Naive thymus-derived CD8-positive, alpha-beta T cell (primary cell): ENCODE data around the gene KDR. TPM values are rescaled to one million over a fixed set of nuclear protein-coding genes. Genes with fewer than 3 reads are reported as not detected.

Source experiments
- ATAC-seq, 2 donors: fragments of 150-1000 bp; cut with Tn5 transposase in 1 of 2; sonication (Bioruptor Pico), chemical (Tn5 transposase) in 1 of 2; 1 replicate in 1 of 2; 2 replicates in 1 of 2; pipeline ENCODE4 v1.10.0; 2021; ENCODE audit warnings: mild to moderate bottlenecking in 2 of 2, moderate library complexity in 2 of 2
- POLR2A ChIA-PET: fragments of 350-600 bp; sonication (Branson Sonifier 250); formaldehyde crosslinking; loops from one replicate; lab custom pipeline; 2021; ENCODE audit warnings: antibody characterized with exemption; lab: Charles Lee
- DNase-seq, 10 donors: peaks; one replicate each; pipeline versions ENCODE4 v3.0.0 to v3.0.0-alpha.2; 2020 to 2022
- H3K27ac Mint-ChIP-seq, 10 donors: one replicate each; pipeline ENCODE4 v1.8.0; 2020 to 2022; ENCODE audit warnings: mild to moderate bottlenecking in 10 of 10, mixed read lengths in 10 of 10, moderate library complexity in 4 of 10, inconsistent platforms in 1 of 10
- H3K27me3 Mint-ChIP-seq, 5 donors: one replicate each; pipeline ENCODE4 v1.8.0; 2021 to 2022; ENCODE audit warnings: mixed read lengths in 5 of 5
- H3K36me3 Mint-ChIP-seq, 3 donors: one replicate each; pipeline ENCODE4 v1.8.0; 2020 to 2022; ENCODE audit warnings: mixed read lengths in 3 of 3, mild to moderate bottlenecking in 2 of 3, inconsistent platforms in 1 of 3
- H3K4me1 Mint-ChIP-seq, 4 donors: one replicate each; pipeline ENCODE4 v1.8.0; 2021 to 2022; ENCODE audit warnings: mixed read lengths in 4 of 4
- H3K4me3 Mint-ChIP-seq, 10 donors: one replicate each; pipeline ENCODE4 v1.8.0; 2020 to 2022; ENCODE audit warnings: mild to moderate bottlenecking in 10 of 10, mixed read lengths in 10 of 10, moderate library complexity in 6 of 10, inconsistent platforms in 1 of 10
- H3K9me3 Mint-ChIP-seq, 9 donors: one replicate each; pipeline ENCODE4 v1.8.0; 2020 to 2022; ENCODE audit warnings: mixed read lengths in 9 of 9, mild to moderate bottlenecking in 3 of 9, inconsistent platforms in 1 of 9, moderate library complexity in 1 of 9
- polyA plus RNA-seq, 3 donors: library from polyadenylated mRNA; unstranded; fragments of 300-500 nt; fragmentation: Illumina TruSeq; gene quantifications; one replicate each; pipeline ENCODE4 v1.2.3, GENCODE V29; 2021
- total RNA-seq, 8 experiments: library from RNA in 2 of 8; stranded (reverse) in 2 of 8; gene quantifications; one replicate each; pipeline ENCODE4 v1.2.3 and lab custom pipeline; 2021 to 2026

The KDR gene
- total and polyA plus RNA-seq, 5 experiments from 2014 or later: not detected

GRCh38 chr4:55118397-55118796 lies 7.0 kb downstream of the KDR start:
- H3K27ac Mint-ChIP-seq: no peak overlapping the region
- no peaks in the 10 kb centered on the region for H3K4me1 Mint-ChIP-seq
- DNase-seq (no peak), ATAC-seq (no peak)
- H3K4me3 Mint-ChIP-seq: no peak overlapping the region
- peaks cover 0 to 2% (median 0%) of the 10 kb centered on the region in 9 donors for H3K9me3 Mint-ChIP-seq
- no peaks in the 10 kb centered on the region for H3K36me3 Mint-ChIP-seq
- H3K27me3 Mint-ChIP-seq: peaks cover 4 to 27% (median 11%) of the 10 kb centered on the region in 5 donors
- POLR2A ChIA-PET: no interaction called here

GRCh38 chr4:55117511-55117910 lies 7.9 kb downstream of the KDR start:
- ATAC-seq: no peak
- POLR2A ChIA-PET: no interaction called here
- Mint-ChIP-seq H3K27ac (no peak overlapping the region), H3K4me3 (no peak overlapping the region), H3K27me3 (peaks cover 2 to 22% (median 11%) of the 10 kb centered on the region in 5 donors), H3K9me3 (peaks cover 0 to 2% (median 0%) of the 10 kb centered on the region in 9 donors), H3K4me1 (no peaks in the 10 kb centered on the region), H3K36me3 (no peaks in the 10 kb centered on the region)
- no peak for DNase-seq

- H3K9me3 Mint-ChIP-seq: peaks cover 0 to under 1% (median 0%) of the 10 kb centered on the region in 9 donors
- no peak overlapping the region for H3K4me3 Mint-ChIP-seq
- DNase-seq (no peak), ATAC-seq (no peak)
- H3K27me3 Mint-ChIP-seq: peaks cover under 1 to 16% (median 7%) of the 10 kb centered on the region in 5 donors
- no peak overlapping the region for H3K27ac Mint-ChIP-seq
- H3K36me3 Mint-ChIP-seq: no peaks in the 10 kb centered on the region
- POLR2A ChIA-PET: no interaction called here
- H3K4me1 Mint-ChIP-seq: no peaks in the 10 kb centered on the region
These were observed 8.9 kb downstream of the KDR start for GRCh38 chr4:55116450-55116849.

GRCh38 chr4:55111601-55112000 lies 13.8 kb downstream of the KDR start:
- no peak for ATAC-seq
- Mint-ChIP-seq H3K9me3 (peaks cover 0 to 3% (median 0%) of the 10 kb centered on the region in 9 donors), H3K4me1 (peaks cover 0 to 2% (median 0%) of the 10 kb centered on the region in 4 donors), H3K27ac (no peak overlapping the region), H3K4me3 (no peak overlapping the region), H3K36me3 (no peaks in the 10 kb centered on the region), H3K27me3 (peaks cover 1 to 17% (median 8%) of the 10 kb centered on the region in 5 donors)
- POLR2A ChIA-PET: no interaction called here
- DNase-seq: no peak

GRCh38 chr4:55110131-55110530 lies 15.3 kb downstream of the KDR start:
- POLR2A ChIA-PET: no interaction called here
- peaks cover 0 to 17% (median 5%) of the 10 kb centered on the region in 5 donors for H3K27me3 Mint-ChIP-seq

GRCh38 chr4:55107054-55107453 lies 18.3 kb downstream of the KDR start:
- ATAC-seq (no peak), DNase-seq (no peak)
- no peak overlapping the region for H3K27ac Mint-ChIP-seq
- peaks cover 0 to 3% (median 0%) of the 10 kb centered on the region in 9 donors for H3K9me3 Mint-ChIP-seq
- no peaks in the 10 kb centered on the region for H3K36me3 Mint-ChIP-seq
- H3K4me3 Mint-ChIP-seq: no peak overlapping the region
- peaks cover 0 to 2% (median 0%) of the 10 kb centered on the region in 4 donors for H3K4me1 Mint-ChIP-seq
- H3K27me3 Mint-ChIP-seq: peaks cover 0 to 14% (median 3%) of the 10 kb centered on the region in 5 donors
- POLR2A ChIA-PET: no interaction called here

More at GRCh38 chr4:55110131-55110530, 15.3 kb downstream of the KDR start:
- H3K36me3 Mint-ChIP-seq: no peaks in the 10 kb centered on the region
- H3K27ac Mint-ChIP-seq: no peak overlapping the region
- H3K4me3 Mint-ChIP-seq: no peak overlapping the region
- ATAC-seq (no peak), DNase-seq (no peak)
- peaks cover 0 to 2% (median 0%) of the 10 kb centered on the region in 4 donors for H3K4me1 Mint-ChIP-seq
- H3K9me3 Mint-ChIP-seq: peaks cover 0 to 3% (median 0%) of the 10 kb centered on the region in 9 donors

- ATAC-seq (no peak), DNase-seq (no peak)
- H3K27ac Mint-ChIP-seq: no peak overlapping the region
- H3K27me3 Mint-ChIP-seq: peaks cover 0 to 10% (median 5%) of the 10 kb centered on the region in 5 donors
- peaks cover 0 to 2% (median 0%) of the 10 kb centered on the region in 4 donors for H3K4me1 Mint-ChIP-seq
- no peak overlapping the region for H3K4me3 Mint-ChIP-seq
- H3K36me3 Mint-ChIP-seq: no peaks in the 10 kb centered on the region
- POLR2A ChIA-PET: no interaction called here
- no peaks in the 10 kb centered on the region for H3K9me3 Mint-ChIP-seq
These were observed 22.2 kb downstream of the KDR start for GRCh38 chr4:55103224-55103623.

GRCh38 chr4:55099816-55100215 lies 25.6 kb downstream of the KDR start:
- ATAC-seq: no peak
- Mint-ChIP-seq H3K4me1 (peaks cover 0 to 2% (median 0%) of the 10 kb centered on the region in 4 donors), H3K4me3 (no peak overlapping the region), H3K9me3 (no peaks in the 10 kb centered on the region), H3K27me3 (peaks cover 0 to 6% (median 5%) of the 10 kb centered on the region in 5 donors), H3K36me3 (no peaks in the 10 kb centered on the region), H3K27ac (no peak overlapping the region)
- DNase-seq: no peak
- POLR2A ChIA-PET: no interaction called here

GRCh38 chr4:55098456-55099204 lies 26.8 kb downstream of the KDR start:
- H3K27me3 Mint-ChIP-seq: peaks cover 0 to 7% (median 5%) of the 10 kb centered on the region in 5 donors
- H3K36me3 Mint-ChIP-seq: no peaks in the 10 kb centered on the region
- no peak overlapping the region for H3K27ac Mint-ChIP-seq
- ATAC-seq (no peak), DNase-seq (no peak)
- POLR2A ChIA-PET: no interaction called here
- H3K4me1 Mint-ChIP-seq: peaks cover 0 to 2% (median 0%) of the 10 kb centered on the region in 4 donors
- H3K4me3 Mint-ChIP-seq: no peak overlapping the region
- H3K9me3 Mint-ChIP-seq: no peaks in the 10 kb centered on the region

- peaks cover 3 to 13% (median 5%) of the 10 kb centered on the region in 5 donors for H3K27me3 Mint-ChIP-seq
- ATAC-seq (no peak), DNase-seq (no peak)
- POLR2A ChIA-PET: no interaction called here
- peaks cover 0 to 2% (median 0%) of the 10 kb centered on the region in 4 donors for H3K4me1 Mint-ChIP-seq
- no peak overlapping the region for H3K4me3 Mint-ChIP-seq
- H3K36me3 Mint-ChIP-seq: no peaks in the 10 kb centered on the region
- no peak overlapping the region for H3K27ac Mint-ChIP-seq
- no peaks in the 10 kb centered on the region for H3K9me3 Mint-ChIP-seq
These were observed 28.8 kb downstream of the KDR start for GRCh38 chr4:55096619-55097018.

- H3K4me3 Mint-ChIP-seq: no peak overlapping the region
- H3K27me3 Mint-ChIP-seq: peaks cover 0 to 18% (median 5%) of the 10 kb centered on the region in 5 donors
- H3K4me1 Mint-ChIP-seq: peaks cover 0 to 2% (median 0%) of the 10 kb centered on the region in 4 donors
- H3K36me3 Mint-ChIP-seq: no peaks in the 10 kb centered on the region
- DNase-seq (no peak), ATAC-seq (no peak)
- no peaks in the 10 kb centered on the region for H3K9me3 Mint-ChIP-seq
- POLR2A ChIA-PET: no interaction called here
- H3K27ac Mint-ChIP-seq: no peak overlapping the region
These were observed 29.4 kb downstream of the KDR start for GRCh38 chr4:55096045-55096444.

- H3K27me3 Mint-ChIP-seq: peaks cover 0 to 19% (median 5%) of the 10 kb centered on the region in 5 donors
- no peaks in the 10 kb centered on the region for H3K9me3 Mint-ChIP-seq
- ATAC-seq (no peak), DNase-seq (no peak)
- H3K4me3 Mint-ChIP-seq: no peak overlapping the region
- POLR2A ChIA-PET: no interaction called here
- H3K27ac Mint-ChIP-seq: no peak overlapping the region
- no peaks in the 10 kb centered on the region for H3K36me3 Mint-ChIP-seq
- peaks cover 0 to 2% (median 0%) of the 10 kb centered on the region in 4 donors for H3K4me1 Mint-ChIP-seq
These were observed 32.9 kb downstream of the KDR start for GRCh38 chr4:55092504-55092903.

GRCh38 chr4:55089916-55090315 lies 35.5 kb downstream of the KDR start:
- H3K4me1 Mint-ChIP-seq: no peaks in the 10 kb centered on the region

More at GRCh38 chr4:55089916-55090315, 35.5 kb downstream of the KDR start:
- Mint-ChIP-seq H3K9me3 (no peaks in the 10 kb centered on the region), H3K27ac (no peak overlapping the region), H3K4me3 (no peak overlapping the region), H3K27me3 (peaks cover 0 to 39% (median 5%) of the 10 kb centered on the region in 5 donors), H3K36me3 (no peaks in the 10 kb centered on the region)
- DNase-seq (no peak), ATAC-seq (no peak)
- POLR2A ChIA-PET: no interaction called here
